Activated T-helper 1 cell treated with anti-CD3 and anti-CD28 coated beads, Interleukin-12 subunit alpha, Interleukin-12 subunit beta, Interleukin-2, Interleukin-4 antibody, amounts not matched to agents 30 ng/mL and 10 ng/mL and 1 ng/mL, durations not matched to agents 14 hours and 24 hours and 36 hours (primary cell): ENCODE results near the gene TYW1B. TPM values are rescaled to one million over a fixed set of nuclear protein-coding genes. Genes with fewer than 3 reads are reported as not detected.
"Not testable (repeated sequence)": the region's sequence is repeated elsewhere in the genome, so short reads cannot be mapped to it uniquely, and the experiment has no call there.

Experiments
- DNase-seq: peaks from one replicate; pipeline ENCODE4 v3.0.0; 2021; ENCODE audit warnings: low spot score
- H3K27ac Mint-ChIP-seq: one replicate; pipeline ENCODE4 v1.8.0; 2021; ENCODE audit warnings: mild to moderate bottlenecking, mixed read lengths
- H3K27me3 Mint-ChIP-seq: one replicate; pipeline ENCODE4 v1.8.0; 2022; ENCODE audit warnings: mild to moderate bottlenecking, moderate library complexity, mixed read lengths; ENCODE audit not compliant: insufficient read depth
- H3K36me3 Mint-ChIP-seq: one replicate; pipeline ENCODE4 v1.8.0; 2021; ENCODE audit warnings: low read depth, mixed read lengths
- H3K4me1 Mint-ChIP-seq: one replicate; pipeline ENCODE4 v1.8.0; 2021; ENCODE audit warnings: low read depth, mixed read lengths
- H3K4me3 Mint-ChIP-seq: one replicate; pipeline ENCODE4 v1.8.0; 2021; ENCODE audit warnings: mild to moderate bottlenecking, moderate library complexity, mixed read lengths
- H3K9me3 Mint-ChIP-seq: one replicate; pipeline ENCODE4 v1.8.0; 2021; ENCODE audit warnings: mixed read lengths
- intact Hi-C: fragments of 100-400 bp; cut with micrococcal nuclease; formaldehyde crosslinking; loops from one replicate; pipeline ENCODE4 v1.15.1; 2024
- total RNA-seq: library from RNA; stranded (reverse); gene quantifications from 2 replicates; pipeline ENCODE4 v1.2.3, GENCODE V29; 2022

Gene TYW1B, protein sequence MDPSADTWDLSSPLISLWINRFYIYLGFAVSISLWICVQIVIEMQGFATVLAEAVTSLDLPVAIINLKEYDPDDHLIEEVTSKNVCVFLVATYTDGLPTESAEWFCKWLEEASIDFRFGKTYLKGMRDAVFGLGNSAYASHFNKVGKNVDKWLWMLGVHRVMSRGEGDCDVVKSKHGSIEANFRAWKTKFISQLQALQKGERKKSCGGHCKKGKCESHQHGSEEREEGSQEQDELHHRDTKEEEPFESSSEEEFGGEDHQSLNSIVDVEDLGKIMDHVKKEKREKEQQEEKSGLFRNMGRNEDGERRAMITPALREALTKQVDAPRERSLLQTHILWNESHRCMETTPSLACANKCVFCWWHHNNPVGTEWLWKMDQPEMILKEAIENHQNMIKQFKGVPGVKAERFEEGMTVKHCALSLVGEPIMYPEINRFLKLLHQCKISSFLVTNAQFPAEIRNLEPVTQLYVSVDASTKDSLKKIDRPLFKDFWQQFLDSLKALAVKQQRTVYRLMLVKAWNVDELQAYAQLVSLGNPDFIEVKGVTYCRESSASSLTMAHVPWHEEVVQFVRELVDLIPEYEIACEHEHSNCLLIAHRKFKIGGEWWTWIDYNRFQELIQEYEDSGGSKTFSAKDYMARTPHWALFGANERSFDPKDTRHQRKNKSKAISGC
- 3.3 TPM in 2 replicates for total RNA-seq

DNA sequence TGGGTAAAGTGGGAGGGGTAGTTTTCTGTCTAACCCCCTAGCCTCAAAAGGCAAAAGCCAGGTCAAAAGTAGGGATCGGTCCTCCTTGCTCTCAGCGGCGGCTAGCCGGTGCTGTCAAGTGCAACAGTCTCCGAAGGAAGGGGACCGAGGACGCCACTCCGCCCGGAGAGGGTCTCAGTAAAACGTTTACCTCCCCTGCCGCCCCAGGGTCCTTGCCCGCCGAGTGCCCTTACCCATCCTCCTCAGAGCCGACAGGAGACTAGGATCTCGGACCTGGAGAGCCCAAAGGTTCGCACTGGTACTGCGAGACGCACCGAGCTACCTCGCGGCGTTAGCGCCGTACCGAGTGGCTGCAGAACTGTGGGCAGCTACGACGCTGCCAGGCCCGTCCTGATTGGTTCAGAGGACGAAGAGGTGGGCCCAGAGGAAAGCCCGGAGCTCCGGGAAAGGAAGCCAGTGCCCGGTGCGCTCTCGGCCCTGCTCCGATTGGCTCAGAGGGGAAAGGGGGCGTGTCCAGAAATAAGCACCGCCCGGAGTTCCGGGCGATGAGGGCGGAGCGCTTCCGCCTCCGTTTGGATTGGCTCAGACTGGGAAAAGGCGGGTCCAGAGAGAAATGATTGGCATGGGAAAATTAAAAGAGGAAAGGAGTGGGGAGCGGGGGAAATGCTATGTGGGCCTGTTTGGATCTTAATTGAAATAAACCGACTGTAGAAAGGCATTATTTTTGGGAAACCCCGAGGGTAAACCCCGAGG, at the start of gene TYW1B:
TYW1B (minus strand) TSS at position 362 of the 753 bp plus-strand sequence; CDS start at position 237, 125 bp downstream.
- Mint-ChIP-seq H3K36me3 (peaks cover 17% of the 10 kb centered on the region), H3K27ac (peak within 1 kb of the TSS; percentile 96), H3K4me1 (peaks cover 23% of the 10 kb centered on the region), H3K4me3 (peak within 1 kb of the TSS; percentile 99)
- H3K27me3 Mint-ChIP-seq, H3K9me3 Mint-ChIP-seq: not testable (repeated sequence)
- intact Hi-C loops: loop anchor here (1.0 to 10.0 kb wide), 3 partner anchors 51 to 697 kb away; partner anchors contain the start of gene BAZ1B
- DNase-seq: peak; percentile 97

DNA sequence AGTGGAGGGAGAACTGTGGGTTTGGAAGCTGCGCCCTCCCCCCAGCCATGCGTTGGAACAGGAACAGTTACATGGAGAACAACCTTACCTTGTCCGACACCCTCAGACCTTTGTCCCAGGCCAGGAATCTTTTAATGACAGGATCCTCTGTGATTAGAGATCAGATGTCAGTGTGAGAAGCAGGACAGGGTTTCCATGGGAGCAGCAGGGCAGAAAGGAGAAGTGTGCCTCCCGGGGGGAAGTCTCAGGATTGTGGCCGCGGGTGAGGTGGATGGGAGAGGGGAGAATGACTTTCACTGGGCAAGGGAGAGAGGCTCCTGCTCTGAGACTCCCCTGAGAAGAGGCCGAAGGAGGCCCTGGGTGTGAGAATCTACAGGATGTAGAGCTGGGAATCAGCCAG, 39.6 kb upstream of the TYW1B start:
- H3K4me3 Mint-ChIP-seq, H3K9me3 Mint-ChIP-seq, H3K27ac Mint-ChIP-seq, H3K4me1 Mint-ChIP-seq, H3K36me3 Mint-ChIP-seq, intact Hi-C loops, DNase-seq, H3K27me3 Mint-ChIP-seq: not testable (repeated sequence)

DNA sequence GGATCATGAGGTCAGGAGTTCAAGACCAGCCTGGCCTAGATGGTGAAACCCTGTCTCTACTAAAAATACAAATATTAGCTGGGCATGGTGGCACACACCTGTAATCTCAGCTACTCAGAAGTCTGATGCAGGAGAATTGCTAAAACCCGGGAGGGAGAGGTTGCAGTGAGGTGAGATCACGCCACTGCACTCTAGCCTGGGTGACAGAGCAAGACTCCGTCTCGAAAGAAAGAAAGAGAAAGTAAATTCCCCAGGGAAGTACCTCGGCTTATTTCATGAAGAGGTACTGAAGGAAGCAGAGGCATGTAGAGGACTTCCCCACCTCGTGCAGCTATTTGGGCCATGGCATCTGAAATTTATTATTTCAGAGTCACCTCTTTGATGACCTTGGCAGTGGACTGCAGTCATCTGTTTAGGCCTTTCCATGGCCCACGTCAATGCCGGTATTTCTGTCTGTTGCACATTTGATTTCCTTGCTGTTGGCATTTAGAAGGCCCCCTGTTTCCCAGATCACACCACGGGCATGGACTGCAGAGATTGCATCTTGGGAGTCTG, 30.9 kb upstream of the TYW1B start:
- H3K4me1 Mint-ChIP-seq, H3K9me3 Mint-ChIP-seq, intact Hi-C loops: not testable (repeated sequence)

DNA sequence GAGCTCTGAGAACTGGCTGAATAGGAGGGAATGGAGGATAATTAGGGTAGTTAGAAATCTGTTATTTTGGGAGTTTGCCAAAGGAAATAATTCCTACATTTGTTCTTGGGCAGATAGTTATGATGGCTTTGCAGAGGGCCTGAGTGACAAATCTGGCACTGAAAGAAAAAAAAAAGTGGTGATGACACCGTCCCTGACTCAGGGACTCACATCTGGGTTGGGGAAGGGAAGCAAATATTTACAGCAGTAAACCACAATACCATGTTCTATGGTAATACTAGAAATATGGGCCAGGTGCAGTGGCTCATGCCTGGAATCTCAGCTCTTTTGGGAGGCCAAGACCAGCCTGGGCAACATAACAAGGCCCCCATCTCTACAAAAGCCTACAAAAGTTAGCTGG, 29.9 kb upstream of the TYW1B start:
- H3K9me3 Mint-ChIP-seq: not testable (repeated sequence)

More for the DNA sequence above, 30.9 kb upstream of the TYW1B start:
- not testable (repeated sequence) for DNase-seq, H3K36me3 Mint-ChIP-seq, H3K27ac Mint-ChIP-seq, H3K27me3 Mint-ChIP-seq, H3K4me3 Mint-ChIP-seq

DNA sequence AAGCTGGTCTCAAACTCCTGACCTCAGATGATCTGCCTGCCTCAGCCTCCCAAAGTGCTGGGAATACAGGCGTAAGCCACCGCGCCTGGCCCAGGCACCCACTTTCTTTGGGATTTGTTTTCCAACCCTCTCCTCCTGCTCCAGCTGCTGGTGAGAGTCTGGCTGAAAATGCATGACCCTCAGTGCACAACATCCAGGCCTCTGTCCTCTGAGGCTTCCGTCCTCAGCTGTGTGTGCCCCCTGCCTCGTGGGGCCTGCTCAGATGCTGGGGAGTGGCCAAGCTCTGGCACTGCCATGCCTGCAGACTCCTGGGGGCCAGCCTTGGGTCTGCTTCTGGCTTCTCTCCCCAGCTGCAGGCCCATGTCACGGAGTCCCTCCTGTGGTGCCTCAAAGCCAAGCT, 27.3 kb upstream of the TYW1B start:
- not testable (repeated sequence) for H3K4me1 Mint-ChIP-seq

More for the DNA sequence above, 29.9 kb upstream of the TYW1B start:
- DNase-seq, intact Hi-C loops, H3K27ac Mint-ChIP-seq, H3K27me3 Mint-ChIP-seq, H3K36me3 Mint-ChIP-seq, H3K4me3 Mint-ChIP-seq, H3K4me1 Mint-ChIP-seq: not testable (repeated sequence)

DNA sequence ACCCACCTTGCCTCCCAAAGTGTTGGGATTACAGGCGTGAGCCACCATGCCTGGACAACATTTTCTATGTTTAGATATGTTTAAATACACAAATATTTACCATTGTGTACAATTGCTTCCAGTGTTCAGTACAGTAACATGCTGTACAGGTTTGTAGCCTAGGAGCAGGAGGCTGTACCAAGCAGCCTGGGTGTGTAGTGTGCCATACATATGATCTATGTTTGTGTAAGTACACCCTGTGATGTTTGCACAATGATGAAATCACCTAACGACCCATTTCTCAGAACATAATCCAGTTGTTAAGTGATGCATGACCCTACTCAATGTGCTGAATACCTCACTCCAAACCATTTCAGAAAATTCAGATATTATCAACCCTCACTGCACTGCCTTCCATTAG, 24.9 kb upstream of the TYW1B start:
- H3K27me3 Mint-ChIP-seq, H3K4me1 Mint-ChIP-seq, H3K27ac Mint-ChIP-seq, DNase-seq, intact Hi-C loops, H3K4me3 Mint-ChIP-seq, H3K9me3 Mint-ChIP-seq, H3K36me3 Mint-ChIP-seq: not testable (repeated sequence)

More for the DNA sequence above, 27.3 kb upstream of the TYW1B start:
- DNase-seq, H3K27me3 Mint-ChIP-seq, H3K27ac Mint-ChIP-seq, H3K4me3 Mint-ChIP-seq, H3K36me3 Mint-ChIP-seq, intact Hi-C loops, H3K9me3 Mint-ChIP-seq: not testable (repeated sequence)

DNA sequence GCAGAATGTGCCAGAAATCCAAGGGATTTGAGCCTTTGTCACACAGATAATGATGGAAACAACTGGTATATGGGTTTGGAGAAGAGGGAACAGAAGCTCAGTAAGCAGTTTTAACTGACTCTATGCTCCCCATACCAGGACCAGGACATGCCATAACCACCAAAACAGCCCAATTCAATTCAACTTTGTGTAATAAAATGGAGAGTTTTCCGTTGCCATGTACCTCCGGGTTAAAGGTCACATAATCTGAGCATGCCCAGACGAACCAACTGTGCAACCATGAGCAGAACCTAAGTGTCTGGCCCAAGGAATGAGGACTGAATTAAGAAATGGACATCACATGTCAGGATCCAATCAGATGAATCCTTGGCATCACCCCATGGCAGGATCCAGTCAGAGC, 22.7 kb upstream of the TYW1B start:
- H3K36me3 Mint-ChIP-seq, H3K27me3 Mint-ChIP-seq, H3K27ac Mint-ChIP-seq, DNase-seq, H3K4me3 Mint-ChIP-seq, H3K9me3 Mint-ChIP-seq, intact Hi-C loops, H3K4me1 Mint-ChIP-seq: not testable (repeated sequence)

DNA sequence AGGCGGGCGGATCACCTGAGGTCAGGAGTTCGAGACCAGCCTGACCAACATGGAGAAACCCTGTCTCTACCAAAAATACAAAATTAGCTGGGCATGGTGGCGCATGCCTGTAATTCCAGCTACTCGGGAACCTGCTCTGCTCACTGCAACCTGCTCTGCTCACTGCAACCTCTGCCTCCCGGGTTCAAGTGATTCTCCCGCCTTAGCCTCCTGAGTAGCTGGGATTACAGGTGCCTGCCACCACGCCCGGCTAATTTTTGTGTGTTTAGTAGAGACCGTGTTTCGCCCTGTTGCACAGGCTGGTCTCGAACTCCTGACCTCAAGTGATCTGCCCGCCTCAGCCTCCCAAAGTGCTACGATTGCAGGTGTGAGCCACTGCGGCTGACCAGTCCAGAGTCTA, 16.1 kb upstream of the TYW1B start:
- H3K27ac Mint-ChIP-seq, intact Hi-C loops, H3K27me3 Mint-ChIP-seq, DNase-seq, H3K4me3 Mint-ChIP-seq, H3K4me1 Mint-ChIP-seq: not testable (repeated sequence)
- H3K9me3 Mint-ChIP-seq: peaks cover 17% of the 10 kb centered on the region
- H3K36me3 Mint-ChIP-seq: peaks cover 13% of the 10 kb centered on the region

DNA sequence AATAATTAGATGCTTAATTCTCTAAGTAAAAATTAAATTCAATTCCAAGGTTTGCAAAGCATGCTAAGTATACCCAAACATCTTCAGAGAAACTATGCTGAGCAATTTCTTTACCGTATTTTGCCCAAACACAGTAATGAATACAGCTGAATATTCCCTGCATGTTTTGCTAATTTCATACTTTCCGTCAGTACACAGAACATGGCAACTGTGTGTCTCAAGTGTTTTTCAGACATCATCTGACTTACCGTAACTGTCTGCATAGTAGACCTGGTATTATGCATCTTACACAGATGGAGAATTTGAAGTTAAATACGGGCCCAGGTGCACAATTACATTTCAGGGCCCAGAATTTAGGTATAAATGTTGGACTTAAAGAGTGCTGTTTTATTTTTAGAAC, 15.2 kb upstream of the TYW1B start:
- DNase-seq, H3K27ac Mint-ChIP-seq, H3K27me3 Mint-ChIP-seq, H3K4me1 Mint-ChIP-seq, H3K4me3 Mint-ChIP-seq, intact Hi-C loops: not testable (repeated sequence)
- Mint-ChIP-seq H3K9me3 (peaks cover 20% of the 10 kb centered on the region), H3K36me3 (peaks cover 18% of the 10 kb centered on the region)

DNA sequence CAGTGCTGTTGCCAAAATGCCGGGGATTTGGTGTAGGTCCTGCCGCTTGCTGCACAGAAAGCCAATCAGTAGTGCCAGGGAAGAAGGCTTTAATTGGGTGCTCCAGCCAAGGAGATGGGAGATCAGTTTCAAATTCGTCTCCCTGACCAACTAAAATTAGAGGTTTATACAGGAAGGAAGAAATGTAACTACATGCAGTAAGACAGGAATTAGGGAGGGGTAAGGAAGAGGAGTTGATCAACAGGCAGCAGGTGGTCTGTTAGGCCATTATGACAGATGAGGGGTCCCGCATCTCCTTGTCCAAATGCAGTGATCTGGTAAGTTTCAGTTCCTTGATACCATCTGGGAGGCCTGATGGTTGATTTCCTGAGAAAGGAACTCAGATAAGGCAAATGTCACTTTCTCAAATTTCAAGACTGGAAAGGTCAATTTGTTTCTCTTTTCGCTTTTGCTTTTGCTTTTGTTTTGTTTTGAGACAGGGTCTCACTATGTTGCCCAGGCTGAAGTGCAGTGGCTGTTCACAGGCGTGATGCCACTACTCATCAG, 13.0 kb upstream of the TYW1B start:
- DNase-seq, H3K27me3 Mint-ChIP-seq, intact Hi-C loops, H3K4me1 Mint-ChIP-seq, H3K27ac Mint-ChIP-seq, H3K4me3 Mint-ChIP-seq: not testable (repeated sequence)
- Mint-ChIP-seq H3K36me3 (peaks cover 28% of the 10 kb centered on the region), H3K9me3 (peaks cover 20% of the 10 kb centered on the region)

DNA sequence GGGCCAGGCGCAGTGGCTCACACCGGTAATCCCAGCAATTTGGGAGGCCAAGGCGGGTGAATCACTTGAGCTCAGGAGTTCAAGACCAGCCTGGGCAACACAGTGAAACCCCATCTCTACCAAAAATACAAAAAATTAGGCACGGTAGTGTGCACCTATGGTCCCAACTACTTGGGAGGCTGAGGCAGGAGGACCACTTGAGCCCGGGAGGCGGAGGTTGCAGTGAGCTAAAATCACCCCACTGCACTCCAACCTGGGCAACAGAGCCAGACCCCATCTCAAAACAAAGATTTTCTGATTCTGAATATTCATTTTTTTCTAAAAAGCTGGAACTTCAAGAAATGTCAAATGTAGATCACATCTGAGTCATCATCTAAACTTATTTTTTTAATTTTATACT, 10.3 kb upstream of the TYW1B start:
- H3K27ac Mint-ChIP-seq, H3K4me3 Mint-ChIP-seq, intact Hi-C loops, H3K4me1 Mint-ChIP-seq, DNase-seq, H3K27me3 Mint-ChIP-seq: not testable (repeated sequence)
- H3K9me3 Mint-ChIP-seq: peaks cover 20% of the 10 kb centered on the region
- H3K36me3 Mint-ChIP-seq: peaks cover 31% of the 10 kb centered on the region

DNA sequence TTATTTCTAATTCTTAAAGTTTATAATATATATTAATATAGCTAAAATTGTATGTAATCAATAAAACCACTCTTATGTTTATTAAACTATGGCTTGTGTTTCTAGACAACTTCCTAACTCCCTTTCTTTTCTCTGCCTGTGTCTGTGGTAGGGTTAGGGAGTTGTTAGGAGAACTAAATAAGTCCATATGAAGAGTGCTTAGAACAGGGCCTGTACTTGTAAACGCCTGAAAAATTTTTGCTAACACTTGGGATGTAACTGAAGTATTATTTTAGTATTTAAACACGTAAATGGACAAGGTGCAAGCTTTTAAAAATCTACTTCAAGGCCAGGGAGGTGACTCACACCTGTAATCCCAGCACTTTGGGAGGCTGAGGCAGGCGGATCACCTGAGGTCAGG, 9.3 kb upstream of the TYW1B start:
- Mint-ChIP-seq H3K9me3 (peaks cover 20% of the 10 kb centered on the region), H3K36me3 (peaks cover 38% of the 10 kb centered on the region)
- H3K4me3 Mint-ChIP-seq, H3K27me3 Mint-ChIP-seq, DNase-seq, H3K27ac Mint-ChIP-seq, H3K4me1 Mint-ChIP-seq, intact Hi-C loops: not testable (repeated sequence)
